Measurements from ENCODE around the gene C1RL. TPM values are rescaled to one million over a fixed set of nuclear protein-coding genes. Genes with fewer than 3 reads are reported as not detected.

C1RL gene
- total RNA-seq, 1 donor from 2014 or later, result 11.0 TPM

DNA sequence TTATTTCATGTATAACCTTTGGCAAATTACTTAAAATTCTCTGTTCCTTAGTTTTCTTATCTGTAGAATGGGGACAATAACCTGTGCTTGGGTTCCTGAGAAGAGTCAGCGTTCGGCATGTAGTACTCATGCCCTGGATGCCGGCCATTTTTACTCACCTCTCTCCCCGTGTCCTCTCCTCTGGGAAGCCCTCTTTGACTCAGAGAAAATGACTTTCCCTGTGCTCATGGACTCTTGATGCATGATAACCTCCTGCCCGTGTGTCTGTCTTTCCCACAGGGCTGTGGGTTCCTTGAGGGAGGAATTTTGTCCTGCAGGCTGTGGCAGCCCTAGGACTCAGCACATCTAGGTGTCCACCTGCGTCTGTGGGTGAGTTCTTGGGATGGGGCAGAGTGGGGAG, 5.8 kb upstream of the C1RL start:
- TF ChIP-seq EZH2 (IDR thresholded peaks at IDR 0.05; ENCODE audit: insufficient read depth, low read length), result no peak
- TF ChIP-seq, protein P1, sequence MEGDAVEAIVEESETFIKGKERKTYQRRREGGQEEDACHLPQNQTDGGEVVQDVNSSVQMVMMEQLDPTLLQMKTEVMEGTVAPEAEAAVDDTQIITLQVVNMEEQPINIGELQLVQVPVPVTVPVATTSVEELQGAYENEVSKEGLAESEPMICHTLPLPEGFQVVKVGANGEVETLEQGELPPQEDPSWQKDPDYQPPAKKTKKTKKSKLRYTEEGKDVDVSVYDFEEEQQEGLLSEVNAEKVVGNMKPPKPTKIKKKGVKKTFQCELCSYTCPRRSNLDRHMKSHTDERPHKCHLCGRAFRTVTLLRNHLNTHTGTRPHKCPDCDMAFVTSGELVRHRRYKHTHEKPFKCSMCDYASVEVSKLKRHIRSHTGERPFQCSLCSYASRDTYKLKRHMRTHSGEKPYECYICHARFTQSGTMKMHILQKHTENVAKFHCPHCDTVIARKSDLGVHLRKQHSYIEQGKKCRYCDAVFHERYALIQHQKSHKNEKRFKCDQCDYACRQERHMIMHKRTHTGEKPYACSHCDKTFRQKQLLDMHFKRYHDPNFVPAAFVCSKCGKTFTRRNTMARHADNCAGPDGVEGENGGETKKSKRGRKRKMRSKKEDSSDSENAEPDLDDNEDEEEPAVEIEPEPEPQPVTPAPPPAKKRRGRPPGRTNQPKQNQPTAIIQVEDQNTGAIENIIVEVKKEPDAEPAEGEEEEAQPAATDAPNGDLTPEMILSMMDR (IDR thresholded peaks at IDR 0.05; ENCODE audit: insufficient read depth, low read depth, low read length), result no peak
- H3K4me1 ChIP-seq (ENCODE audit: insufficient read depth, low read length), result no peaks in the 10 kb centered on the region
- Mint-ChIP-seq H3K4me3 (ENCODE audit: unreplicated experiment) (no peak overlapping the region), H3K4me1 (ENCODE audit: low read depth, unreplicated experiment) (no peaks in the 10 kb centered on the region), H3K27ac (ENCODE audit: unreplicated experiment) (no peak overlapping the region), H3K36me3 (ENCODE audit: low read depth, unreplicated experiment) (peaks cover 12% of the 10 kb centered on the region), H3K9me3 (ENCODE audit: unreplicated experiment) (no peaks in the 10 kb centered on the region), H3K27me3 (ENCODE audit: low read depth, unreplicated experiment) (peaks cover 39% of the 10 kb centered on the region)
- no peak overlapping the region for H3K4me2 ChIP-seq (ENCODE audit: low read length)
- H3K27ac ChIP-seq (ENCODE audit: low read depth, low read length), result no peak overlapping the region
- no peaks in the 10 kb centered on the region for H3K36me3 ChIP-seq (ENCODE audit: insufficient read depth, low read length)
- no peaks in the 10 kb centered on the region for H3K79me2 ChIP-seq (ENCODE audit: insufficient read depth, low read length)
- H3K4me3 ChIP-seq (ENCODE audit: insufficient read depth, low read depth, low read length), result no peak overlapping the region
- peaks cover 3% of the 10 kb centered on the region for H4K20me1 ChIP-seq (ENCODE audit: insufficient read depth, low read length)
- H2AFZ ChIP-seq (ENCODE audit: low read depth, low read length), result no peak overlapping the region
- H3K9me3 ChIP-seq (ENCODE audit: insufficient read depth, low read depth, low read length), result no peaks in the 10 kb centered on the region
- H3K9ac ChIP-seq (ENCODE audit: low read length), result no peak overlapping the region
- FAIRE-seq (no peak), DNase-seq (ENCODE audit: low read depth) (no peak)
- H3K27me3 ChIP-seq (ENCODE audit: insufficient read depth, low read length), result no peaks in the 10 kb centered on the region

DNA sequence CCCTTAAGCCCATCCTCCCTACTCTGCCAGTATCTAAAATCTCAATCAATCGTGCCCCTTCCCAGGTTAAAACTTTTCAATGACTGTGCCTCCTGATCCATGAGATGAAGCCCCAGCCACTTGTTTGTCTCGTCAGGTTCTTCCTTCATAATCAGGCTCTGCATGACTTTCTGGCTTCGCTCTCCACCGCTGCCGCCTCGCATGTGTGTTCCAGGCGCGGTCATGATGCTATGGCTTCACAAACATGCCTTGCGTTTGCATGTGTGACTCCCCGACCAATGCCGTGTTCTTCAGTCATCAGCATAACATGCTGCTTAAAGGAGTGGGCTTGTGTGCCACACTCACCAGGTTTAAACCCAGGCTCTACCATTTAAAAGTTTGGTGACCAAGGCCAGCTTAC, 5.0 kb upstream of the C1RL start:
- H3K27me3 ChIP-seq (ENCODE audit: insufficient read depth, low read length), result no peaks in the 10 kb centered on the region
- TF ChIP-seq EZH2 (IDR thresholded peaks at IDR 0.05; ENCODE audit: insufficient read depth, low read length), result no peak
- TF ChIP-seq, protein P1 (IDR thresholded peaks at IDR 0.05; ENCODE audit: insufficient read depth, low read depth, low read length), result no peak
- peaks cover 12% of the 10 kb centered on the region for H3K36me3 Mint-ChIP-seq (ENCODE audit: low read depth, unreplicated experiment)
- H3K27ac ChIP-seq (ENCODE audit: low read depth, low read length), result no peak overlapping the region
- H3K4me1 ChIP-seq (ENCODE audit: insufficient read depth, low read length), result peaks cover 4% of the 10 kb centered on the region
- H3K27me3 Mint-ChIP-seq (ENCODE audit: low read depth, unreplicated experiment), result peaks cover 39% of the 10 kb centered on the region
- H3K4me1 Mint-ChIP-seq (ENCODE audit: low read depth, unreplicated experiment), result no peaks in the 10 kb centered on the region
- H3K27ac Mint-ChIP-seq (ENCODE audit: unreplicated experiment), result no peak overlapping the region
- H3K4me3 Mint-ChIP-seq (ENCODE audit: unreplicated experiment), result no peak overlapping the region
- DNase-seq (ENCODE audit: low read depth) (no peak), FAIRE-seq (no peak)
- H4K20me1 ChIP-seq (ENCODE audit: insufficient read depth, low read length), result peaks cover 7% of the 10 kb centered on the region
- H3K9me3 ChIP-seq (ENCODE audit: insufficient read depth, low read depth, low read length), result no peaks in the 10 kb centered on the region
- H3K79me2 ChIP-seq (ENCODE audit: insufficient read depth, low read length), result peaks cover 3% of the 10 kb centered on the region
- H3K4me3 ChIP-seq (ENCODE audit: insufficient read depth, low read depth, low read length), result no peak overlapping the region
- no peaks in the 10 kb centered on the region for H3K9me3 Mint-ChIP-seq (ENCODE audit: unreplicated experiment)
- no peak overlapping the region for H3K4me2 ChIP-seq (ENCODE audit: low read length)
- H2AFZ ChIP-seq (ENCODE audit: low read depth, low read length), result no peak overlapping the region
- no peak overlapping the region for H3K9ac ChIP-seq (ENCODE audit: low read length)
- H3K36me3 ChIP-seq (ENCODE audit: insufficient read depth, low read length), result no peaks in the 10 kb centered on the region

DNA sequence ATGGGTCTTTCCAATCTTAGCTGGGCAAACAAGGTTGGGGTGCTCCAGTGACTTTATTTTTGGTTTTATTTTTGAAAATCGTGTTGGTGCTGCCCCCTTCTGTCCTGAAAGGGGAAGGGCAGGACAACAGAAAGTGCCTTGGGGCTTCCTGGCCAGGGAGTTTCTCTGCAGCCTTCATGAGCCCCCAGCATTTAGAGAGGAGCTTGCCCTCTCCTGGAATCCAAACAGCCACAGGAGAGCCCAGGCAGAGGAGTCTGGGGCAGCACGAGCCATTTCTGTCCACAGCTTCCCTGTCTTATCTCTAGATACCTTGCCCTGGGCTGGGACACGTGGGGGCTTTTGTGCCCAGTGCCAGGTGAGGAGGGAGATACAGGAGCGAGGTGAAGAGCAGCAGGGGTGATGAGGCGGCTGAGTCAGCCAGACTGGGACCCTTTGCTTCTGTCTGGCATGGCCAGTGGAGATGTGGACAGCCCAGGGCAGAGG, 4.4 kb upstream of the C1RL start:
- no peak for FAIRE-seq

More for the DNA sequence above, 4.4 kb upstream of the C1RL start:
- Histone ChIP-seq H3K27ac (ENCODE audit: low read depth, low read length) (no peak overlapping the region), H4K20me1 (ENCODE audit: insufficient read depth, low read length) (peaks cover 7% of the 10 kb centered on the region), H3K4me2 (ENCODE audit: low read length) (no peak overlapping the region), H3K79me2 (ENCODE audit: insufficient read depth, low read length) (peaks cover 3% of the 10 kb centered on the region), H3K27me3 (ENCODE audit: insufficient read depth, low read length) (no peaks in the 10 kb centered on the region), H3K4me1 (ENCODE audit: insufficient read depth, low read length) (peaks cover 6% of the 10 kb centered on the region), H2AFZ (ENCODE audit: low read depth, low read length) (no peak overlapping the region), H3K9ac (ENCODE audit: low read length) (no peak overlapping the region), H3K36me3 (ENCODE audit: insufficient read depth, low read length) (no peaks in the 10 kb centered on the region), H3K9me3 (ENCODE audit: insufficient read depth, low read depth, low read length) (no peaks in the 10 kb centered on the region), H3K4me3 (ENCODE audit: insufficient read depth, low read depth, low read length) (no peak overlapping the region)
- no peaks in the 10 kb centered on the region for H3K9me3 Mint-ChIP-seq (ENCODE audit: unreplicated experiment)
- no peaks in the 10 kb centered on the region for H3K4me1 Mint-ChIP-seq (ENCODE audit: low read depth, unreplicated experiment)
- H3K36me3 Mint-ChIP-seq (ENCODE audit: low read depth, unreplicated experiment), result peaks cover 12% of the 10 kb centered on the region
- no peak for TF ChIP-seq EZH2 (IDR thresholded peaks at IDR 0.05; ENCODE audit: insufficient read depth, low read length)
- TF ChIP-seq, protein P1 (IDR thresholded peaks at IDR 0.05; ENCODE audit: insufficient read depth, low read depth, low read length), result peak; percentile 80
- H3K27ac Mint-ChIP-seq (ENCODE audit: unreplicated experiment), result peak overlapping the region; percentile 53
- peaks cover 36% of the 10 kb centered on the region for H3K27me3 Mint-ChIP-seq (ENCODE audit: low read depth, unreplicated experiment)
- no peak for DNase-seq (ENCODE audit: low read depth)
- no peak overlapping the region for H3K4me3 Mint-ChIP-seq (ENCODE audit: unreplicated experiment)

Measured in astrocyte (in vitro differentiated cells and primary cell).